Raji (cell line): ENCODE data around the gene SPRY1.

Experiments
- POLR2A ChIP-seq: IDR thresholded peaks from 2 replicates; pipeline ENCODE4 v1.6.1; 2011; ENCODE audit warnings: low read depth, low read length, control low read depth; ENCODE audit not compliant: insufficient read depth

The SPRY1 gene

GRCh38 chr4:123399627-123400358 lies 3.2 kb downstream of the SPRY1 start:
- TF ChIP-seq POLR2A, result no peak

- no peak for TF ChIP-seq POLR2A
Measured at GRCh38 chr4:123401271-123402120, 4.9 kb downstream of the SPRY1 start.

- TF ChIP-seq POLR2A, result no peak
Measured at GRCh38 chr4:123402121-123402465, 5.5 kb downstream of the SPRY1 start.

- TF ChIP-seq POLR2A, result no peak
Measured at GRCh38 chr4:123403080-123403604, 6.5 kb downstream of the SPRY1 start.

- TF ChIP-seq POLR2A, result no peak
Measured at GRCh38 chr4:123404533-123404932, 7.9 kb downstream of the SPRY1 start.

DNA sequence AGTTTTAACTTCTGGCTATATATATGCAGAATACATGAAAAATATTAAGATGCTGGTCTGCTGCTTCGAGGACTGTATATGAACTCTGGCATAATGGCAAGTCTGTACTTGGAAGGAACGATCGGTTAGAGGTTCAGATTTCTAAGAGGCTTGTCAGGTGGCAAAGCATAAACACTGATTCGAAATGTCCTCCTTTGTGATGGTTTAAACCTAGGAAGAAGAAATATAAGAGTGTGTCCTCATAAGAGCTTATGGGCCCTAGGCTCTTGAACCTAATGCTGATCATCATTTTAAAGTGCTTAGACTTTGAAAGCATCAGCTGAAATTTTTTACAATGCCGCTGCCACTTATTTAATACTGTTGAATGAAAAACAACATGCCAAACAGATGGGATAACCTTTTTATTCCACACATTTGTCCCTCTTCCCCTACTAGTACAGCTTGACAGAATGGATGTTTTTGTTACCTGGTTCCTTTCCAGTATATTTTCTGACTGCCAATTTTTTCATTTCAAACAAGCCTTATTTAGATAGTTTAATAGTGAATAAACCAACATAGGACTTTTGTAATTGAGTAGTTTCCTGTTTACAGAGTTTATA lies 8.8 kb downstream of the SPRY1 start:
- no peak for TF ChIP-seq POLR2A

- no peak for TF ChIP-seq POLR2A
Measured at GRCh38 chr4:123406872-123407271, 10.3 kb downstream of the SPRY1 start.

- no peak for TF ChIP-seq POLR2A
Measured at GRCh38 chr4:123408471-123409084, 12.0 kb downstream of the SPRY1 start.

GRCh38 chr4:123409334-123409733 lies 12.7 kb downstream of the SPRY1 start:
- no peak for TF ChIP-seq POLR2A

DNA sequence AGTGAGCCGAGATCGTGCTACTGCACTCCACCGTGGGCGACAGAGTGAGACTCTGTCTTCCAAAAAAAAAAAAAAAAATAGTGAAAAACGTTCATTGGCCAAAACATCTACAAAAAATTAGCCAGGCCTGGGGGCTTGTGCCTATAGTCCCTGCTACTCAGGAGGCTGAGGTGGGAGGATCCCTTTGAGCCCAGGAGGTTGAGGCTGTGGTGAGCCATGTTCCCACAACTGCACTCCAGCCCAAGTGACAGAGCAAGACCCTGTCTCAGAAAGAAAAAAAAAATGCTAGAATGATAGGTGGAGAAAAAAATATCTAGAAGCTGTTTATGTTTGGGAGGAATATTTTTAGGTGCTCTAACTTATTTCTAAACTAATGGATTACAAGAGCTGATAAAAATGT lies 14.9 kb downstream of the SPRY1 start:
- TF ChIP-seq POLR2A, result no peak

GRCh38 chr4:123412091-123412505 lies 15.5 kb downstream of the SPRY1 start:
- no peak for TF ChIP-seq POLR2A

GRCh38 chr4:123412700-123413512 lies 16.3 kb downstream of the SPRY1 start:
- no peak for TF ChIP-seq POLR2A

DNA sequence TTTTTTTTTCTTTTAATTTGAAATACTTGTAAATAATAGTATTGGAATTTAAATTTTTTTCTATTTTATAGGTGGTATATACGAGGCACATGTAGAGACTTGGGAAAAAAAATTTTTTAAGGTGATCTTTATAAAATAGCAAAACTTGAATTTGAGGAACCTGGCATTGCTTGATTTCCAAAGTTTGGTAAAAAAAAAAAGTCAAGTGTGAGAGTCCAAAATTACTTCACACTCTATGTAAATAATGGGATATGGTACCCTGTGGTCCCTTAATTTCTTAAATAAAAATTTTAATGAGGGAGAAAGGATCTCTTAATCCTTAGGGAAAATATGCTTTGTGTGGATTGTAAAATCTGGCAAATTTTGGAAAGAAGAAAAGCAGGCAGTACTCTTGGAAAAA lies 19.0 kb downstream of the SPRY1 start:
- no peak for TF ChIP-seq POLR2A

DNA sequence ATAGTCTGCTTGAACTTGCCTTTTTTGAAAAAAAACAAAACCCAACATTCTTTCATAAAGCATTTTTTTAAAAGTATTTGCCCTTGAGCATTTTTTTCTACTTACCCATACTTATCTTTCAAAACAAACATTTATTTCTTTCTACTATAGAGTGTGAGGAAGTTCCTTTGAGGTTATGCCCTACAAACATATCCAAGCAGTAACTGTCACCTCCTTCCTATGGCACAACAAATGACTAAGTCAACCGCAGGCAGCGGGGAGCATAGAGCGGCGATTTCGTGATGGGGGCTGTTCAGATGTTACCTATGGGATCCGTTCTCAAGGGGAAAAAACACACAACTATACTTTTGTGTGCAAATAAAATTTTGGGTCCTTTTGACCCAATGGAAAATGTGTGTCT lies 19.4 kb downstream of the SPRY1 start:
- no peak for TF ChIP-seq POLR2A
